Epidermal melanocyte (primary cell): ENCODE measurements around the gene BBC3.

ENCODE experiments used
- DNase-seq: peaks from one replicate; pipeline ENCODE4 v3.0.0; 2011; ENCODE audit warnings: low spot score; ENCODE audit not compliant: insufficient read length

Gene BBC3

DNA sequence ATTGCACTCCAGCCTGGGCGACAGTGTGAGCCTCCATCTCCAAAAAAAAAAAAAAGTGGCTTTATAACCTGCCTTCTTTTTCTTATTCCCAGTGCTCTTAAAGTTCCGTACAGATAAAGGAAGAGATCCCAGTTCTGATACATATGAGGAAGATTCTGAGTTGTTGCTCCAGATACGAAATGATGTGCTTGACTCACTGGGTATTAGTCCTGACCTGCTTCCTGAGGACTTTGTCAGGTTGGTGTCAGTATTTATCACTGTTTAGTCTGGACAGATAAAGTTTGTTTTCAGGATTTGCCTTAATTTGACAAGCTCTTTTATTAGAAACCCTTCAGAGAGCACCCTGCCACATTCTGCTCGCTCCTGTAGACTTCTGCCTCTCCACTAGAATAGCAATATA, 33.9 kb downstream of the BBC3 start:
- DNase-seq: no peak

DNA sequence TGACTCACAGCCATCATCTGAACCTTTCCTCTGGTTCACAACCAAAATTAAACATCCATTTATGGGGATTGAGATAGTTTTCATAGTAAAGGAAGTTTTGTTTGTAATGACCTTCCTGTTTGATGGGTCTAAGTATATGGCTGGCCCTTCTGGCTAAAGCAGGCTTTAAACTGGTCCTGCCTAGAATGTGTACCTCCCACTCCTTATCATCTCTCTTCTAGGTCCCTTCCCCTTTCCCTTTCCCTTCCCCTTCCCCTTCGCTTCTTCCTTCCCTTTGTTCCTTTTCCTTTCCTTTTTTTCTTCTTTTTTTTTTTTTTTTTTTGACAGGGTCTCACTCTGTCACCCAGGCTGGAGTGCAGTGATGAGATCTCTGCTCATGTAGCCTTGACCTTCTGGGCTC, 35.6 kb downstream of the BBC3 start:
- no peak for DNase-seq

DNA sequence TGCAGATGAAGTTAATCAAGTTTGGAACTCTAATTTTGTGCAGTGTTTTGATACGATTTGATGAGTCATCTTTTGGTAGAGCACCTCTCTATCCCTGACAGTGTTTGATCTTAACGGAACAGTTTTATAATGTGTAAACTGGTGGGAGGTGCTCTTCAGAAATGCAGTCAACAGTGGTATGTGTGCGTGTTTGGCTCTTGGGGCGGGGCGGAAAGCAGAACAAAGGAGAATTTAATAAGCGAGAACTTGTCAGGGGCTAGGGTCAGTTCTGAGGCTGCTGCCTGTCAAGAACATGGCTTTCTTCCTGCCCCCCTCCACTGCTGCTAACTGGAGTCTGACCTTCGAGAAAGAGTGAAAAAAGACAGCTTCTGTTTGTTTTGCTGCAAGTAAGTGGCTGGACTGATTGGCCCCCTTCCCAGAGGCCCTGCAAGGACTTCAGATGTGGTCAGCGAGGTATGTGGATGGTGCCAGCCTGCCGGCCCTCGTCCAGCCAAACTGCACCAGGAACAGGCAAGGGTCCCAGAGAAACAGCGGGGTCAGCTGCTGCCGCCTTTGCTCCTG, 40.8 kb downstream of the BBC3 start:
- DNase-seq: peak; percentile 55

GRCh38 chr19:47188507-47189033, 42.4 kb downstream of the BBC3 start:
- no peak for DNase-seq

DNA sequence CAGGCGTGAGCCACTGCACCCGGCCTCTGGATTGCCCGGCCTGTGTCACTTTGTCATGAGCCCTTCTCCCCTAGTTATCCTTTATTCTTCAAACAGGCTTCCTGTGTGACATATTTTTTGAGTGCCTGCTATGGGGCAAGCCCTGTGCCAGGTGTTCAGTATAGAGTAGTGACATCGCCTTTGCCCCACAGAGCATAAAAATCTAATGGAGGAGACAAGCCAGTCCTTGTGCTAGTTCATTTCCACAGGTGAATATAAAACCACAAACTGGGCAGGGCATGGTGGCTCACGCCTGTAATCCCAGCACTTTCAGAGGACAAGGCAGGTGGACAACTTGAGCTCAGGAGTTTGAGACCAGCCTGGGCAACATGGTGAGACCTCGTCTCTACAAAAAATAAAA, 43.2 kb downstream of the BBC3 start:
- no peak for DNase-seq

GRCh38 chr19:47187335-47187655, 43.7 kb downstream of the BBC3 start:
- no peak for DNase-seq

- DNase-seq: no peak
These were observed 44.3 kb downstream of the BBC3 start for GRCh38 chr19:47186446-47187334.

DNA sequence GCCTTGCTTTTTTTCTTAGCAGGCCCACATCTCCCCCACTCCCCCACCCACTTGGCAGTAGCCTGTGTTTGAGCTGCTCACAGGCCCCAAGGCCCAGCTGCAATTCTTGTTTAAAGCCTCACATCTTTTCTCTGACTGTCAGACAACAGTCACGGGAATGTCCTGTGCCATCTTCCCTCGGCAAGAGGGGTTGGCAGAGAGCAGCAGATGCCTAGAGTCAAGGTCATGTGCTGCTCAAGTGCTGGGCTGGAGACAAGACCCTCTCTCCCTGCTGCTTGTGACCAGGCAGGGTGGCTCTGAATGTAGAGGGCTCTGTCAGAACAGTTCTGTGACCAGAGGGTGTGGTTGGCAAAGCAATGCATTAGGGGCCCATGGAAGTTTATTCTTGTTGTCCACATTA, 47.4 kb downstream of the BBC3 start:
- peak; percentile 36 for DNase-seq

DNA sequence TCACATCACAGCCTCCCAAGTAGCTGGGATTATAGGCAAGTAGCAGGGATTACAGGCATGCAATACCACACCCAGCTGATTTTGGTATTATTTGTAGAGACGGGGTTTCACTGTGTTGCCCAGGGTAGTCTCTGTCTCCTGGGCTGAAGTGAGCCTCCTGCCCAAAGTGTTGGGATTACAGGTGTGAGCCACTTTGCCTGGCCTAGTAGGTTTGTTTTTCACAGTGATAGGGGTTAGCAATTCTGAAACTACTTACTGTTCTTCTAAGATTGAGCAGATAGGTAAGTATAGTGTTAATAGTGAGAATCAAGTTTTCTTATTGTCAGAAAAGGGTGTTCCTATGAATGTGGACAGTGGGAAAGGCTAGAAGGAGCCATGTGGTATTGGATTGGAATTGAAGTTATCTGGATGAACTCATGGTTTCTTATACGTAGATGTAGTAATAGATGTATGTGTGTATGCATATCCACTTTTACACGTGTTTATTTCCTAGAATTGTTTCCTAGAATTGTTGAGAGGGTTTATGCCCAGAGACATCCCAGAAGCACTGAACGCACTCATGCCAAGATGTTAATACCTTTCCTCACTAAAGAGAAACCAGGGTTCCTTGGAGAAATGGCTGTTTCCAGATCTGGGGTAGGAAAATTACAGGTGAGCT, 51.2 kb downstream of the BBC3 start:
- DNase-seq: no peak

DNA sequence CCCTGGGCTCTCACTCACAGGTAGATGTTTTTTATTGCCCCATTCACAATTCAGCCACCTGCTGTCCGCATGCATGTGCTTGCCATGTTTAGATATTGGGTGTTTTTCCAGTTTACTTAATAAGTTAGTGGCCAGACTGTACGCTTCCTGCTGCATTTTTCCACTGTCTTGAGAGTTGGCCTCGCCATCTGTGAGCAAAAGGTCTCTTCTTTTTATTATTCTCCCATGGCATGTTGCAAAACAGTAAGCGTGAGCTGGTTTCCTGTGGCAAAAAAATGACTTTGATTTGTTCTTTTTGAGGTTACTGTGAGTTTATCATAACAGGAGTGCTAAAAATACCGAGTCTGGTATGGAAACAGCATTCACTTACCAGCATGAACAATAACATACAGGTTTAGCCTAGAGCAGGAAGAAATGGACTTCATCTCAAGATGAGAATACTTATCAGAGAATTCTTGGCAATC, 54.3 kb downstream of the BBC3 start:
- no peak for DNase-seq

DNA sequence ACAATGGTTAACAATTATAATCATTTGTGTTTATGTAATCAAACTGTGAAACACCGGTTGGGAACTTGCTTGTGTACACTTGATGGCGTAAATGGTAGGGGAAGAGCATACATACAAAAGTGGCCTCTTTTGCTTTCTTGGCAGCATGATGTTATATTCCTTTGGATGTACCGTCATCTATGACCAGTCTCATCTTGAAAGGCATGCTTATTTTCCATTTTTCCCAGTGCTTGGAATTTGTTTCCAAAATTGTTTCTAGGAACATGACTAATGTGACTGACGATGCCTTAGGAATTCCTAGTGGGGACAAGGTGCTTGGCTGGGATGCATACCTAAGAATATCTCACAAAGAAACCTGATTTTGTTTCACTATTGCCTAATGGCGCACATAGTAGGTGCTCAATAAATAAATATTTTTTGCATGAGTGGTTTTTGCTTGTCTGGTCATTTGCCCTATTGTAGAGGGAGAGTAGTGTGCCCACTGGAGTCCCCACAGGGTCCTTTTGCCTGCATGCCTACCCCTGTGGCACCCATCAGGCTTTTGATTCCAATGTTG, 54.9 kb downstream of the BBC3 start:
- DNase-seq: no peak

- no peak for DNase-seq
These were observed 58.1 kb downstream of the BBC3 start for GRCh38 chr19:47172666-47173455.
